ENCODE results near the gene EXTL2. TPM values are rescaled to one million over a fixed set of nuclear protein-coding genes. Genes with fewer than 3 reads are reported as not detected.
"Not testable (repeated sequence)": the region's sequence is repeated elsewhere in the genome, so short reads cannot be mapped to it uniquely, and the experiment has no call there.

The EXTL2 gene
- total RNA-seq, 1 experiment from 2014 or later: 7.2 TPM

DNA sequence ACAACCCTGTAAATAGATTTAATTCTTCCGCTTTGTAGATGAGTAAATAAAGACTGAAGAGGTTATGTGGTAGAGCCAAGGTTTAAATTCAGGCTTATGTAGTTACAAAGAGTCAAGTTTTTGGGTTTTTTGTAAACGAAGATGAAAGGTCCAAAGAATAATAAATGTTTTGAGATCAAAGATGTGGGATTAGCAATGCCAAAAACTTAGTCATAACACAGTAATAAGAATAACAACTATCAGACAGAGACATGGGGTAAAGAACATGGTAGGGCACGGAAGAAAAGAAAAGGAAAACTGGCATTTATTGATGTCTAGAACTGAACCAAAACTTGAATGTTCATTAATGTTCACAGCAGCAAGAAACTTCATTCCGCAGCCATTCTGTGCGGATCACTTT is 42.9 kb downstream of the EXTL2 start:
- Histone ChIP-seq H3K27me3 (replicated peaks; ENCODE audit: control insufficient read depth, insufficient read depth, low read length) (no peaks in the 10 kb centered on the region), H3K9me3 (no peaks in the 10 kb centered on the region), H3K4me3 (ENCODE audit: low read depth, low read length) (no peak overlapping the region), H3K4me1 (no peaks in the 10 kb centered on the region), H3K36me3 (ENCODE audit: control insufficient read depth, insufficient read depth, low read length) (no peaks in the 10 kb centered on the region)
- ChIA-PET POLR2A (no interaction called here), CTCF (no interaction called here)
- H3K9me3 Mint-ChIP-seq (ENCODE audit: unreplicated experiment): no peaks in the 10 kb centered on the region
- no TSS peak for BruUV-seq (replicated peaks)
- H3K4me1 Mint-ChIP-seq (ENCODE audit: low read depth, unreplicated experiment): no peaks in the 10 kb centered on the region
- TF ChIP-seq, protein P1, sequence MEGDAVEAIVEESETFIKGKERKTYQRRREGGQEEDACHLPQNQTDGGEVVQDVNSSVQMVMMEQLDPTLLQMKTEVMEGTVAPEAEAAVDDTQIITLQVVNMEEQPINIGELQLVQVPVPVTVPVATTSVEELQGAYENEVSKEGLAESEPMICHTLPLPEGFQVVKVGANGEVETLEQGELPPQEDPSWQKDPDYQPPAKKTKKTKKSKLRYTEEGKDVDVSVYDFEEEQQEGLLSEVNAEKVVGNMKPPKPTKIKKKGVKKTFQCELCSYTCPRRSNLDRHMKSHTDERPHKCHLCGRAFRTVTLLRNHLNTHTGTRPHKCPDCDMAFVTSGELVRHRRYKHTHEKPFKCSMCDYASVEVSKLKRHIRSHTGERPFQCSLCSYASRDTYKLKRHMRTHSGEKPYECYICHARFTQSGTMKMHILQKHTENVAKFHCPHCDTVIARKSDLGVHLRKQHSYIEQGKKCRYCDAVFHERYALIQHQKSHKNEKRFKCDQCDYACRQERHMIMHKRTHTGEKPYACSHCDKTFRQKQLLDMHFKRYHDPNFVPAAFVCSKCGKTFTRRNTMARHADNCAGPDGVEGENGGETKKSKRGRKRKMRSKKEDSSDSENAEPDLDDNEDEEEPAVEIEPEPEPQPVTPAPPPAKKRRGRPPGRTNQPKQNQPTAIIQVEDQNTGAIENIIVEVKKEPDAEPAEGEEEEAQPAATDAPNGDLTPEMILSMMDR (IDR thresholded peaks at IDR 0.05; ENCODE audit: insufficient read depth in 1 of 2, low read depth in 1 of 2, low read length in 1 of 2, severe bottlenecking in 1 of 2, unreplicated experiment in 1 of 2): no peak
- H3K27ac Mint-ChIP-seq (ENCODE audit: unreplicated experiment): no peak overlapping the region
- intact Hi-C loops (cut with micrococcal nuclease; ENCODE audit: unreplicated experiment): no loop called here
- no peak overlapping the region for H3K4me3 Mint-ChIP-seq (ENCODE audit: unreplicated experiment)
- no peaks in the 10 kb centered on the region for H3K36me3 Mint-ChIP-seq (ENCODE audit: insufficient read depth, unreplicated experiment)
- DNase-seq: no peak
- no peaks in the 10 kb centered on the region for H3K27me3 Mint-ChIP-seq (ENCODE audit: insufficient read depth, unreplicated experiment)

DNA sequence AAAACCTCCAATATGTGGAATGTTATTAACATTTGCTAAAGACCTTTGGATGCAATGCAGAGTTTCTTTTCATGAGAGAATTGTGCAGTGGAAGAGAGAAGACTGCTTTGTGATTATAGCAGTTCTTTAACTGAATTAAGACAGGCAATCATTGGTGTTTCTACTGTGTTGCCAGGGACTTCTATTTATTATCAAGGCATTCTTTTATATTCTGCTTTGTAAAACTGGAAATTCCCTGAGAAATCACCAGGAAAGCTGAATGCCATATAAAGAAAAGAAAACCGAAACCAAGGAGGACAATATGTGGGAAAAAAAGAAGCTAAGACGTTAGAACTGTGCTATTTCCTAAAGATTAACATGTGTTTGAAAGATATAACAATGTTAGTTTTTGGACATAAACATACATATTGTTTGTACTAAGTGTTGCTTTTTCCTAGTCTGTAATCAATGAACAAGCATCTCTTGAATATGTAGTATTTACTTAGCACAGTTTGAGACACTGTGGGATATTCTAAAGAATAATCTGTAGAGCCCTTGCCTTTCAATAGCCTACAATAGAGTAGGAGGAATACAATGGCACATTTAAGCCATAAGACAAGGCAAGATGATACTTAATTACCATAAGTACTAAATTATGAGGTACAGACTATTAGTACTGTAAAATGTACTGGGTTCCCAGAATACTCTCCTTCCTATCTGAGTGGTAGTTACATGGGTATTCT is 47.1 kb downstream of the EXTL2 start:
- DNase-seq: no peak
- intact Hi-C loops (cut with micrococcal nuclease; ENCODE audit: unreplicated experiment): no loop called here
- Mint-ChIP-seq H3K4me3 (ENCODE audit: unreplicated experiment) (no peak overlapping the region), H3K36me3 (ENCODE audit: insufficient read depth, unreplicated experiment) (no peaks in the 10 kb centered on the region), H3K27me3 (ENCODE audit: insufficient read depth, unreplicated experiment) (peaks cover 3% of the 10 kb centered on the region), H3K27ac (ENCODE audit: unreplicated experiment) (no peak overlapping the region), H3K4me1 (ENCODE audit: low read depth, unreplicated experiment) (no peaks in the 10 kb centered on the region), H3K9me3 (ENCODE audit: unreplicated experiment) (no peaks in the 10 kb centered on the region)
- Histone ChIP-seq H3K9me3 (no peaks in the 10 kb centered on the region), H3K27me3 (replicated peaks; ENCODE audit: control insufficient read depth, insufficient read depth, low read length) (no peaks in the 10 kb centered on the region), H3K4me3 (ENCODE audit: low read depth, low read length) (no peak overlapping the region), H3K36me3 (ENCODE audit: control insufficient read depth, insufficient read depth, low read length) (no peaks in the 10 kb centered on the region), H3K4me1 (no peaks in the 10 kb centered on the region)
- POLR2A ChIA-PET: no interaction called here
- TF ChIP-seq, protein P1 (IDR thresholded peaks at IDR 0.05; ENCODE audit: insufficient read depth in 1 of 2, low read depth in 1 of 2, low read length in 1 of 2, severe bottlenecking in 1 of 2, unreplicated experiment in 1 of 2): no peak
- CTCF ChIA-PET: no interaction called here
- no TSS peak for BruUV-seq (replicated peaks)

DNA sequence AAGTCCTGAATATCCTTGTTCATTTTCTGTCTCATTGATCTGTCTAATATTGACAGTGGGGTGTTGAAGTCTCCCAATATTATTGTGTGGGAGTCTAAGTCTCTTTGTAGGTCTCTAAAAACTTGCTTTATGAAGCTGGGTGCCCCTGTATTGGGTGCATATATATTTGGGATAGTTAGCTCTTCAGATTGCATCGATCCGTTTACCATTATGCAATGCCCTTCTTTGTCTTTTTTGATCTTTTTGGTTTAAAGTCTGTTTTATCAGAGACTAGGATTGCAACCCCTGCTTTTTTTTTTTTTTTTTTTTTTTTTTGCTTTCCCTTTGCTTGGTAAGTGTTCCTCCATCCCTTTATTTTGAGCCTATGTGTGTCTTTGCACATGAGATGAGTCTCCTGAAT is 51.5 kb downstream of the EXTL2 start:
- H3K27me3 ChIP-seq (replicated peaks; ENCODE audit: control insufficient read depth, insufficient read depth, low read length); H3K9me3 ChIP-seq; H3K4me3 ChIP-seq (ENCODE audit: low read depth, low read length); CTCF ChIA-PET; H3K27ac Mint-ChIP-seq (ENCODE audit: unreplicated experiment); H3K4me1 ChIP-seq; H3K4me3 Mint-ChIP-seq (ENCODE audit: unreplicated experiment); POLR2A ChIA-PET; H3K27me3 Mint-ChIP-seq (ENCODE audit: insufficient read depth, unreplicated experiment); H3K36me3 Mint-ChIP-seq (ENCODE audit: insufficient read depth, unreplicated experiment); DNase-seq; H3K9me3 Mint-ChIP-seq (ENCODE audit: unreplicated experiment); BruUV-seq (replicated peaks); intact Hi-C loops (cut with micrococcal nuclease; ENCODE audit: unreplicated experiment); H3K4me1 Mint-ChIP-seq (ENCODE audit: low read depth, unreplicated experiment); H3K36me3 ChIP-seq (ENCODE audit: control insufficient read depth, insufficient read depth, low read length): not testable (repeated sequence)
